Esophagus muscularis mucosa (tissue), 3 donors: ENCODE results near the gene DNER.

Source experiments
- CTCF ChIP-seq, 3 experiments: fragments of 200-600 bp in 2 of 3; fragments of 450-650 bp in 1 of 3; sonication (generic) in 2 of 3; IDR thresholded peaks; one replicate each; pipeline ENCODE4 v1.5.1; 2017 to 2019; ENCODE audit warnings: antibody characterized with exemption in 3 of 3, mild to moderate bottlenecking in 2 of 3, moderate library complexity in 1 of 3
- POLR2AphosphoS5 ChIP-seq, 2 donors: sonication (generic); formaldehyde crosslinking; IDR thresholded peaks; one replicate each; pipeline ENCODE4 v1.6.1; 2017; ENCODE audit warnings: antibody characterized with exemption in 2 of 2

GRCh38 chr2:229566370-229566769, 148.0 kb downstream of the DNER start:
- no peak for TF ChIP-seq CTCF (IDR thresholded peaks at IDR 0.05)
- no peak for TF ChIP-seq POLR2AphosphoS5 (IDR thresholded peaks at IDR 0.05)
